HCT116 (cell line): Measurements from ENCODE around the gene RHBDD1. TPM values are rescaled to one million over a fixed set of nuclear protein-coding genes. Genes with fewer than 3 reads are reported as not detected.

ENCODE experiments used
- ATAC-seq: fragments of 200-7000 bp; cut with Tn5 transposase; 2 replicates; pipeline ENCODE4 v1.9.1; 2020; ENCODE audit warnings: mild to moderate bottlenecking, moderate library complexity
- BruUV-seq: library from RNA; stranded (reverse); fragments of 400-500 nt; replicated peaks from 2 replicates; lab custom pipeline; 2021; lab: Mats Ljungman, UMichigan
- CTCF ChIA-PET: fragments of 300-600 bp; sonication (Branson Sonifier 250); formaldehyde crosslinking; loops from one replicate; lab custom pipeline; 2021; ENCODE audit warnings: antibody characterized with exemption; lab: Charles Lee
- POLR2A ChIA-PET: fragments of 300-600, 350-600 bp; sonication (Branson Sonifier 250); formaldehyde crosslinking; loops from one replicate; lab custom pipeline; 2021; ENCODE audit warnings: antibody characterized with exemption; lab: Charles Lee
- RAD21 ChIA-PET, 2 experiments: fragments of 300-600 bp; sonication (Branson Sonifier 250); formaldehyde crosslinking; loops; one replicate each; lab custom pipeline; 2023; ENCODE audit warnings: low total read pairs in 2 of 2; ENCODE audit not compliant: uncharacterized antibody in 2 of 2, unreplicated experiment in 2 of 2, low non-redundant PET in 1 of 2; lab: Charles Lee
- DNase-seq: peaks from one replicate; pipeline ENCODE4 v3.0.0-alpha.2; 2010; ENCODE audit warnings: low read depth, low spot score
- H2AFZ ChIP-seq: fragments of 200-600 bp; shearing (Covaris generic), sonication (generic); 2 replicates; pipeline ENCODE4 v1.6.1; 2017; ENCODE audit warnings: low read depth, mixed run types, mixed read lengths, antibody characterized with exemption, low read length; ENCODE audit not compliant: poor library complexity, severe bottlenecking
- H3K27ac ChIP-seq: 2 replicates; pipeline ENCODE4 v1.5.1; 2012; ENCODE audit warnings: low read depth, low read length
- H3K27me3 ChIP-seq: fragments of 200-600 bp; sonication (generic); 2 replicates; pipeline ENCODE4 v1.6.1; 2016; ENCODE audit warnings: mixed run types, low read length, mixed read lengths; ENCODE audit not compliant: insufficient read depth
- H3K36me3 ChIP-seq, 2 experiments: fragments of 200-500 bp in 1 of 2; fragments of 200-600 bp in 1 of 2; sonication (Bioruptor generic) in 1 of 2; sonication (generic) in 1 of 2; 2 replicates each; pipeline versions ENCODE4 v1.5.1 to v1.6.1; 2014 to 2016; ENCODE audit warnings: low read length in 2 of 2, inconsistent platforms in 1 of 2, mixed read lengths in 1 of 2, mixed run types in 1 of 2; ENCODE audit not compliant: insufficient read depth in 2 of 2, control insufficient read depth in 1 of 2
- H3K4me1 ChIP-seq, 2 experiments: fragments of 200-600 bp in 1 of 2; sonication (generic) in 1 of 2; 2 replicates each; pipeline versions ENCODE4 v1.5.1 to v1.6.1; 2012 to 2017; ENCODE audit warnings: low read length in 2 of 2, inconsistent platforms in 1 of 2, mild to moderate bottlenecking in 1 of 2, mixed read lengths in 1 of 2, mixed run types in 1 of 2, moderate library complexity in 1 of 2; ENCODE audit not compliant: insufficient read depth in 2 of 2, control insufficient read depth in 1 of 2
- H3K4me2 ChIP-seq: fragments of 200-600 bp; sonication (generic); 2 replicates; pipeline ENCODE4 v1.6.1; 2017; ENCODE audit warnings: mixed run types, low read length, mixed read lengths
- H3K4me3 ChIP-seq, 2 experiments: fragments of 200-600 bp in 1 of 2; sonication (generic) in 1 of 2; replicated peaks in 1 of 2; 2 replicates each; pipeline ENCODE4 v1.5.1; 2011 to 2016; ENCODE audit warnings: low read length in 2 of 2, control low read depth in 1 of 2, low read depth in 1 of 2, mild to moderate bottlenecking in 1 of 2, mixed read lengths in 1 of 2, mixed run types in 1 of 2
- H3K79me2 ChIP-seq: fragments of 200-600 bp; sonication (generic); 2 replicates; pipeline ENCODE4 v1.6.1; 2017; ENCODE audit warnings: mild to moderate bottlenecking, mixed run types, low read length, moderate library complexity, mixed read lengths; ENCODE audit not compliant: insufficient read depth
- H3K9ac ChIP-seq: fragments of 200-600 bp; sonication (generic); 2 replicates; pipeline ENCODE4 v1.6.1; 2016; ENCODE audit warnings: low read length, mixed read lengths
- H3K9me2 ChIP-seq: fragments of 200-600 bp; sonication (generic), shearing (Covaris generic); 2 replicates; pipeline ENCODE4 v1.6.1; 2017; ENCODE audit warnings: mixed run types, mild to moderate bottlenecking, moderate library complexity; ENCODE audit not compliant: insufficient read depth
- H3K9me3 ChIP-seq, 2 experiments: fragments of 200-500 bp in 1 of 2; fragments of 200-600 bp in 1 of 2; sonication (Bioruptor generic) in 1 of 2; sonication (generic) in 1 of 2; 2 replicates each; pipeline ENCODE4 v1.6.1; 2014 to 2017; ENCODE audit warnings: low read length in 2 of 2, mixed read lengths in 2 of 2, inconsistent platforms in 1 of 2, low read depth in 1 of 2, mild to moderate bottlenecking in 1 of 2, mixed run types in 1 of 2, moderate library complexity in 1 of 2; ENCODE audit not compliant: control insufficient read depth in 1 of 2, insufficient read depth in 1 of 2
- H4K20me1 ChIP-seq: fragments of 200-600 bp; sonication (generic), shearing (Covaris generic); 2 replicates; pipeline ENCODE4 v1.6.1; 2017; ENCODE audit warnings: mixed run types, mild to moderate bottlenecking, moderate library complexity; ENCODE audit not compliant: insufficient read depth
- ATF3 ChIP-seq: IDR thresholded peaks from 2 replicates; pipeline ENCODE4 v1.6.1; 2012
- CBX3 ChIP-seq: IDR thresholded peaks from 2 replicates; pipeline ENCODE4 v1.6.1; 2012; ENCODE audit warnings: low read depth
- CTCF ChIP-seq, 3 experiments: fragments of 200-600 bp in 1 of 3; sonication (generic) in 1 of 3; IDR thresholded peaks in 2 of 3; conservative IDR thresholded peaks in 1 of 3; 2 replicates each; pipeline ENCODE4 v1.5.1; 2012 to 2017; ENCODE audit warnings: low read depth in 2 of 3, low read length in 2 of 3, antibody characterized with exemption in 1 of 3, borderline replicate concordance in 1 of 3, control low read depth in 1 of 3, mild to moderate bottlenecking in 1 of 3, mixed read lengths in 1 of 3, mixed run types in 1 of 3, moderate library complexity in 1 of 3; ENCODE audit not compliant: insufficient read depth in 1 of 3
- ELF1 ChIP-seq: IDR thresholded peaks from 2 replicates; pipeline ENCODE4 v1.6.1; 2012; ENCODE audit warnings: low read depth, borderline replicate concordance
- EZH2phosphoT487 ChIP-seq: fragments of 200-600 bp; IDR thresholded peaks from 2 replicates; pipeline ENCODE4 v1.6.1; 2018; ENCODE audit warnings: antibody characterized with exemption, borderline replicate concordance
- FOSL1 ChIP-seq: IDR thresholded peaks from 2 replicates; pipeline ENCODE4 v1.6.1; 2012; ENCODE audit warnings: low read depth
- MAX ChIP-seq: IDR thresholded peaks from 2 replicates; pipeline ENCODE4 v1.6.1; 2012
- POLR2A ChIP-seq: IDR thresholded peaks from 2 replicates; pipeline ENCODE4 v1.7.0; 2011; ENCODE audit warnings: borderline replicate concordance; ENCODE audit not compliant: insufficient read depth, insufficient read length; ENCODE audit errors: extremely low read depth
- RAD21 ChIP-seq: IDR thresholded peaks from 2 replicates; pipeline ENCODE4 v1.6.1; 2012; ENCODE audit warnings: low read depth, mild to moderate bottlenecking
- REST ChIP-seq: IDR thresholded peaks from 2 replicates; pipeline ENCODE4 v1.6.1; 2012; ENCODE audit warnings: low read depth
- SIN3A ChIP-seq: IDR thresholded peaks from 2 replicates; pipeline ENCODE4 v1.6.1; 2012; ENCODE audit warnings: low read depth
- SP1 ChIP-seq: IDR thresholded peaks from 2 replicates; pipeline ENCODE4 v1.6.1; 2012; ENCODE audit warnings: low read depth
- SRF ChIP-seq: IDR thresholded peaks from 2 replicates; pipeline ENCODE4 v1.6.1; 2012; ENCODE audit warnings: low read depth
- TCF7L2 ChIP-seq: IDR thresholded peaks from 2 replicates; pipeline ENCODE4 v1.7.0; 2011; ENCODE audit warnings: borderline replicate concordance, inconsistent platforms; ENCODE audit not compliant: insufficient read depth, insufficient read length; ENCODE audit errors: extremely low read depth
- YY1 ChIP-seq: IDR thresholded peaks from 2 replicates; pipeline ENCODE4 v1.6.1; 2011; ENCODE audit warnings: low read length, low read depth, moderate library complexity, mild to moderate bottlenecking; ENCODE audit not compliant: insufficient replicate concordance; ENCODE audit errors: extremely low read depth
- ZBTB33 ChIP-seq: IDR thresholded peaks from 2 replicates; pipeline ENCODE4 v1.6.1; 2011; ENCODE audit warnings: mild to moderate bottlenecking, low read length, moderate library complexity; ENCODE audit not compliant: insufficient replicate concordance; ENCODE audit errors: extremely low read depth
- ZFX ChIP-seq: fragments of 450-650 bp; IDR thresholded peaks from 2 replicates; pipeline ENCODE4 v1.6.1; 2017
- intact Hi-C: fragments of 100-400 bp; cut with micrococcal nuclease; formaldehyde crosslinking; loops from 2 replicates; pipeline ENCODE4 v1.10.0; 2022
- total RNA-seq: library from RNA; stranded (reverse); gene quantifications from one replicate; pipeline ENCODE4 v1.2.1, GENCODE V29; 2021; ENCODE audit not compliant: unreplicated experiment

The RHBDD1 gene
- total RNA-seq, 1 experiment from 2014 or later = 73.8 TPM

- CTCF ChIA-PET = no interaction called here
- no peak for ATAC-seq
These were observed 168.6 kb downstream of the RHBDD1 start for GRCh38 chr2:227004482-227004881.

More at GRCh38 chr2:227004482-227004881, 168.6 kb downstream of the RHBDD1 start:
- H3K27me3 ChIP-seq = no peaks in the 10 kb centered on the region
- no peaks in the 10 kb centered on the region for H3K9me3 ChIP-seq
- H3K4me2 ChIP-seq = no peak overlapping the region
- H3K27ac ChIP-seq = no peak overlapping the region
- BruUV-seq = no TSS peak
- DNase-seq = no peak
- TF ChIP-seq ZBTB33 = no peak
- no peak for TF ChIP-seq REST
- no peak for TF ChIP-seq RAD21
- TF ChIP-seq TCF7L2 = no peak
- no peak for TF ChIP-seq EZH2phosphoT487
- TF ChIP-seq SP1 = no peak
- no peak for TF ChIP-seq ELF1
- TF ChIP-seq FOSL1 = no peak
- TF ChIP-seq POLR2A = no peak
- no peak for TF ChIP-seq MAX
- no peak for TF ChIP-seq SRF
- TF ChIP-seq SIN3A = no peak
- no peak for TF ChIP-seq CBX3
- TF ChIP-seq YY1 = no peak
- TF ChIP-seq CTCF (IDR thresholded peaks at IDR 0.05 in 2 of 3, conservative IDR thresholded peaks at IDR 0.05 in 1 of 3; ENCODE audit: borderline replicate concordance in 1 of 3, insufficient read depth in 1 of 3, low read depth in 2 of 3, low read length in 2 of 3) = no peak
- TF ChIP-seq ZFX = no peak
- no peak for TF ChIP-seq ATF3
- TF ChIP-seq, all 23 proteins: peak for 0
- RAD21 ChIA-PET = no interaction called here
- no peaks in the 10 kb centered on the region for H4K20me1 ChIP-seq
- intact Hi-C loops = no loop called here
- peaks cover 0 to 7% of the 10 kb centered on the region in 2 experiments; a peak in 1 of 4 replicates for H3K4me1 ChIP-seq
- H2AFZ ChIP-seq = no peak overlapping the region
- H3K36me3 ChIP-seq = peaks cover 0 to 15% of the 10 kb centered on the region in 2 experiments; a peak in 1 of 4 replicates
- POLR2A ChIA-PET = no interaction called here
- H3K9ac ChIP-seq = no peak overlapping the region
- no peaks in the 10 kb centered on the region for H3K79me2 ChIP-seq
- no peak overlapping the region for H3K4me3 ChIP-seq
- no peaks in the 10 kb centered on the region for H3K9me2 ChIP-seq
